ENCODE results near the gene STAM2. TPM values are rescaled to one million over a fixed set of nuclear protein-coding genes. Genes with fewer than 3 reads are reported as not detected.

The STAM2 gene

Small RNAs within 50 kb of the gene (small RNA-seq; reads per million reads assigned to genes)
- gene RPL30P2 (ENCODE audit: insufficient read depth), result not detected
